C4-2B (cell line): Measurements from ENCODE around the gene GLP1R.
"Not testable (repeated sequence)": the region's sequence is repeated elsewhere in the genome, so short reads cannot be mapped to it uniquely, and the experiment has no call there.

Experiments
- H3K27ac ChIP-seq: fragments of 450-650 bp; 2 replicates; pipeline ENCODE4 v1.5.1; 2017
- ZFX ChIP-seq: fragments of 450-650 bp; IDR thresholded peaks from 2 replicates; pipeline ENCODE4 v1.6.1; 2017
- TF ChIP-seq, protein P1 (sequence below): fragments of 450-650 bp; conservative IDR thresholded peaks from 2 replicates; pipeline ENCODE4 v1.5.1; 2017; ENCODE audit warnings: mild to moderate bottlenecking

The GLP1R gene

DNA sequence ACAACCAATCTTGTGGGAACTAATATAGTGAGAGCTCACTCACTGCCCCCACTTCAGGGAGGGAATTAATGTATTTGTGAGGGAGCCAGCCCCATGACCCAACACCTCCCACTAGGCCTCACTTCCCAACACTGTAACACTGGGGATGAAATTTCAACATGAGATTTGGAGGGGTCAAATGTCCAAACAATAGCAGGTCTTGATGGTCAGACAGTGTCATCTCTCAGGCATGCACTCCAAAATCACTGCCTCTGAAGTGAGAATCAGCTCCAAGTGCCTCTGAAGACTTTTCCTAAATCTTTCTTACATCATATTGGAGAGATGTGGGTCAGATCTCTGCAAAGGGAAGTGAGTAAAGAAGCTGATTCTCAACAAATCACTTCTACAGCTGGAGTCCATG, 80.3 kb downstream of the GLP1R start:
- H3K27ac ChIP-seq = no peak overlapping the region
- TF ChIP-seq, protein P1, sequence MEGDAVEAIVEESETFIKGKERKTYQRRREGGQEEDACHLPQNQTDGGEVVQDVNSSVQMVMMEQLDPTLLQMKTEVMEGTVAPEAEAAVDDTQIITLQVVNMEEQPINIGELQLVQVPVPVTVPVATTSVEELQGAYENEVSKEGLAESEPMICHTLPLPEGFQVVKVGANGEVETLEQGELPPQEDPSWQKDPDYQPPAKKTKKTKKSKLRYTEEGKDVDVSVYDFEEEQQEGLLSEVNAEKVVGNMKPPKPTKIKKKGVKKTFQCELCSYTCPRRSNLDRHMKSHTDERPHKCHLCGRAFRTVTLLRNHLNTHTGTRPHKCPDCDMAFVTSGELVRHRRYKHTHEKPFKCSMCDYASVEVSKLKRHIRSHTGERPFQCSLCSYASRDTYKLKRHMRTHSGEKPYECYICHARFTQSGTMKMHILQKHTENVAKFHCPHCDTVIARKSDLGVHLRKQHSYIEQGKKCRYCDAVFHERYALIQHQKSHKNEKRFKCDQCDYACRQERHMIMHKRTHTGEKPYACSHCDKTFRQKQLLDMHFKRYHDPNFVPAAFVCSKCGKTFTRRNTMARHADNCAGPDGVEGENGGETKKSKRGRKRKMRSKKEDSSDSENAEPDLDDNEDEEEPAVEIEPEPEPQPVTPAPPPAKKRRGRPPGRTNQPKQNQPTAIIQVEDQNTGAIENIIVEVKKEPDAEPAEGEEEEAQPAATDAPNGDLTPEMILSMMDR = no peak
- TF ChIP-seq ZFX = no peak

DNA sequence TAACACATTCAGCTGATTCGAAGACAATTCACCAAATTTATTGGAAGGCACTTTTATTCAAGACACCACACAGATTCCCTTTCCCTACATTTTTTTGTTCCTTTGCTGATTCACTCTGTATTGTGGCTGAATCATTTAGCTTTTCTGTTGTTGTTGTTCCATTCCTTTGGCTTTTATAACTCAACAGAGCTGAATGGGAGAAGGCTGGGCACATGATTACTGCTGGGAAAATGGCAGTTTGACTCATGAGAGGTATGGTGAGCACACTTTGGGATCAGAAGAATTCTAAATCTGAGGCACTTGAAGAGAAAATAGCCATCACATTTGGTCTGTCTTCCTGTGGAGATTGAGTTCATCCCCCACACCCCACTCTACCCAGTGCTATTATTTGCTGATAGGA, 82.1 kb downstream of the GLP1R start:
- TF ChIP-seq, protein P1 = no peak
- H3K27ac ChIP-seq = no peak overlapping the region

DNA sequence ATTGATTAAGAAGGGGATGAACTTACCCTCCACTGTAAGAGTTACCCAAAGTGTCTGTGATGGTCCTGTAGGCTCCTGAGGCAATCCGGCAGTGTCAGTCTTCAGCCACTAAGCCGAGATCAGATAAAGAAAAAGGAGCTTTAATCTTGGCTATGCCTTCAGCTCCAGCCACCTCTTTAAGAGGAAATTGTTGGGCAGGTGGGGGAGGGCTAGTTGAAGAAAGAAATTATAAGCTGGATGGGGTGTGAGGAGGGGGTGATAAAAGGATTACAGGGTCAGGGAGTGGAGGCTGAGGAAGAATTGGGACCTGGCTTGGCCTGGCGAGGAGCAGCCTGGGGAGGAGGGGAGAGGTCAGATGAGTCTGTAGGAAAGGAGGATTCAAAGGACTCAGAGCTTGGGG, 86.2 kb downstream of the GLP1R start:
- not testable (repeated sequence) for H3K27ac ChIP-seq

- H3K27ac ChIP-seq = not testable (repeated sequence)
Observed at GRCh38 chr6:39136207-39136606, 87.6 kb downstream of the GLP1R start.

DNA sequence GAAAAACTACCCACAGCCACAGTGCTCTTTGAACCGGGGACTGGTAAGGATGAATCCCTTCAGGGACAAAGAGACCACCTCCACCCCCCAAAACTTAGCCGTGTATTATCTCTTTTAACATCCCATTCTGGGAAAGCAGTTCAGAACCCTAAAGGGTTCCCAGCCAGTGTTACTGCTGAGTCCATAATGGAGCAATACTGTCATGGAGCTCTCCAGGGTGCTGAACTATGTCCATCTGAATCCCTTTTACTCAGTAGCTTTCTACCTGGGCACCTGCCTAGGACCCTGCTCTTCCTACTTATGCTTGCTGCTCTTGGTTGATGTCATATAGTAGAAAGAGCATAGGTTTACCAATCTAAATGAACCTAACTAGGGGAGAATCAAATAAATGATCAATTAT, 88.7 kb downstream of the GLP1R start:
- H3K27ac ChIP-seq = no peak overlapping the region
- TF ChIP-seq, protein P1 = no peak
- no peak for TF ChIP-seq ZFX
